HG02588 (cell line): ENCODE data around the gene LGI4.
A peak's percentile ranks its signal among the peaks of the same experiment; 100 is the strongest.
"Not testable (repeated sequence)": the region's sequence is repeated elsewhere in the genome, so short reads cannot be mapped to it uniquely, and the experiment has no call there.

Experiments used
- ATAC-seq: cut with Tn5 transposase; IDR thresholded peaks from one replicate; pipeline ENCODE4 v1.9.1; 2021; ENCODE audit warnings: mild to moderate bottlenecking, moderate library complexity; ENCODE audit not compliant: unreplicated experiment

LGI4 gene

GRCh38 chr19:35161434-35161743 lies 26.5 kb upstream of the LGI4 start:
- ATAC-seq: no peak

GRCh38 chr19:35160629-35161433 lies 26.0 kb upstream of the LGI4 start:
- no peak for ATAC-seq

- no peak for ATAC-seq
Measured at GRCh38 chr19:35159606-35160005, 24.7 kb upstream of the LGI4 start.

GRCh38 chr19:35157431-35157830 lies 22.6 kb upstream of the LGI4 start:
- no peak for ATAC-seq

GRCh38 chr19:35156673-35157014 lies 21.8 kb upstream of the LGI4 start:
- no peak for ATAC-seq

GRCh38 chr19:35155981-35156672 lies 21.3 kb upstream of the LGI4 start:
- ATAC-seq: no peak

GRCh38 chr19:35155441-35155840 lies 20.6 kb upstream of the LGI4 start:
- ATAC-seq: no peak

- ATAC-seq: peak; percentile 44
Measured at GRCh38 chr19:35154525-35155406, 19.9 kb upstream of the LGI4 start, which contains the start of gene FXYD5. Gene FXYD5, plus strand, starts transcription at chr19:35154735. Its CDS starts 816 bp downstream, at chr19:35155551.

GRCh38 chr19:35153701-35154524 lies 19.1 kb upstream of the LGI4 start:
- ATAC-seq: no peak

- not testable (repeated sequence) for ATAC-seq
Measured at GRCh38 chr19:35153129-35153522, 18.3 kb upstream of the LGI4 start.

GRCh38 chr19:35151273-35152065 lies 16.6 kb upstream of the LGI4 start:
- ATAC-seq: no peak

GRCh38 chr19:35150445-35150844 lies 15.6 kb upstream of the LGI4 start:
- no peak for ATAC-seq

GRCh38 chr19:35149463-35149862 lies 14.6 kb upstream of the LGI4 start:
- ATAC-seq: no peak

GRCh38 chr19:35146746-35147459 lies 12.0 kb upstream of the LGI4 start:
- ATAC-seq: no peak

GRCh38 chr19:35144600-35145436 lies 10.0 kb upstream of the LGI4 start:
- ATAC-seq: no peak

- ATAC-seq: no peak
Measured at GRCh38 chr19:35144259-35144599, 9.4 kb upstream of the LGI4 start.

GRCh38 chr19:35143818-35144217 lies 9.0 kb upstream of the LGI4 start:
- ATAC-seq: no peak

GRCh38 chr19:35143231-35143715 lies 8.4 kb upstream of the LGI4 start, which contains the start of gene FXYD7:
Gene FXYD7, plus strand, starts transcription at chr19:35143255. Its CDS starts 79 bp downstream, at chr19:35143334.
- ATAC-seq: no peak
